Smooth muscle cell of trachea (primary cell): Measurements from ENCODE around the gene RGL2. TPM values are rescaled to one million over a fixed set of nuclear protein-coding genes. Genes with fewer than 3 reads are reported as not detected.

Experiments
- total RNA-seq: library from RNA; depleted of rRNA; stranded (reverse); fragments of >200 nt; gene quantifications from 2 replicates; pipeline ENCODE4 v1.2.1, GENCODE V29; 2014

Gene RGL2, protein sequence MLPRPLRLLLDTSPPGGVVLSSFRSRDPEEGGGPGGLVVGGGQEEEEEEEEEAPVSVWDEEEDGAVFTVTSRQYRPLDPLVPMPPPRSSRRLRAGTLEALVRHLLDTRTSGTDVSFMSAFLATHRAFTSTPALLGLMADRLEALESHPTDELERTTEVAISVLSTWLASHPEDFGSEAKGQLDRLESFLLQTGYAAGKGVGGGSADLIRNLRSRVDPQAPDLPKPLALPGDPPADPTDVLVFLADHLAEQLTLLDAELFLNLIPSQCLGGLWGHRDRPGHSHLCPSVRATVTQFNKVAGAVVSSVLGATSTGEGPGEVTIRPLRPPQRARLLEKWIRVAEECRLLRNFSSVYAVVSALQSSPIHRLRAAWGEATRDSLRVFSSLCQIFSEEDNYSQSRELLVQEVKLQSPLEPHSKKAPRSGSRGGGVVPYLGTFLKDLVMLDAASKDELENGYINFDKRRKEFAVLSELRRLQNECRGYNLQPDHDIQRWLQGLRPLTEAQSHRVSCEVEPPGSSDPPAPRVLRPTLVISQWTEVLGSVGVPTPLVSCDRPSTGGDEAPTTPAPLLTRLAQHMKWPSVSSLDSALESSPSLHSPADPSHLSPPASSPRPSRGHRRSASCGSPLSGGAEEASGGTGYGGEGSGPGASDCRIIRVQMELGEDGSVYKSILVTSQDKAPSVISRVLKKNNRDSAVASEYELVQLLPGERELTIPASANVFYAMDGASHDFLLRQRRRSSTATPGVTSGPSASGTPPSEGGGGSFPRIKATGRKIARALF
- total RNA-seq, result 29.2 and 41.7 TPM in 2 replicates

DNA sequence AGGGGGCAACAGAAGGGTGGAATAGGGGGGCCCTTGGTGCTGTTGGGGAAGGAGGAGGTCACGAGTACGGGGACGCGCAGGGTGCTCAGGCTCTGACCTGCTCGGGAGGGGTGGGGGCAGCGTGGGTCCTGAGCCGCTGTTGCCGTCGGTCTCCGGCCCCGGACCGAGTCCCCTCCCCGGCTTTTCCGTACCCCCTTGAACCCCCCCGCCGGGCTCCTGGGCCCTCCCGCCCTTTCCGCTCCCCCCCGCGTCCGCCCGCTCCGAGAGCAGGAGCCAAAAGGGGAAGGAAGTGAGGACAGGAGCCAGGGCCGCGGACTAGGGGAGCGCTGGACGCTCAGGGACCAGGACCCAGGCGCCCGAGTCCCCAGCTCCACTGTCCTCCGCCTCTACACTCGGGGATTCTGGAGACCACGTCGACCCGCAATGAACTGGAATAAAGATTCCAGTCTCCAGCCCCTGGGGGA, at the start of gene RGL2:
Gene RGL2 (minus strand): TSS at position 170 of the 464 bp plus-strand sequence. CDS start 332 bp downstream, outside the sequence.

DNA sequence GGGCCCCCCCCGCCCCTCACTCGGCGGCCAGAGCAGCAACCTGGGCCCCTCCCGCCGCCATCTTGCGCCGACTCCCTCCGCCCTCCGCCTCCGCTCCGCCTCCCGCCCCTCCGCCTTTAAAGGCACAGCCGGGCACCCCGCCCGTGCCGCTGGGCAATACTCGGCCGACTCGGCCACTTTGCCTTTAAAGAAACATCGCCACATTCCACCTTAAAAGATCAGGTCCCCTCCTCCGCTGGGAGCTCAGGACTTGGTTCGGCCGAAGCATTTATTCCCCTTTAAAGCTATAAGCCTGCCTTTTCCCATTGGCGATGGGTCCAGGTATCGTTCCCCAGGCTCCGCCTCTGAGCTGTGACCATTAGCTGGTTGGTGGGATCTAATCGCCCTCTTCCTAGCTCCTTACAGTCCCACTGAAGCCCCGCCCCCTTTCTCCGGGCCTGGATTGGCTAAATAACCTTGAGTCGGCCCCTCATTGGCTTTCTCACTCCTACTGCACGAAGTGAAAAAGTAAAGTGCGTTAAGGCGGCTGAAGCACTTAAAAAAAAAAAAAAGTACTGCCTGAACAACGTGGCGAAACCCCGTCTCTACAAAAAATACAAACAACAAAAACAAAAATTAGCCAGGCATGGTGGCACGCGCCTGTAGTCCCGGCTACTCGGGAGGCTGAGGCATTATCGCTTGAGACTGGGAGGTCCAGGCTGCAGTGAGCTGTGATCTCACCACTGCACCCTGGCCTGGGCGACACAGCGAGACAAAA, 19.1 kb upstream of the RGL2 start, which contains the start of gene ZBTB22:
Gene ZBTB22 (minus strand): TSS at position 76 of the 757 bp plus-strand sequence. CDS start 828 bp downstream, outside the sequence.

DNA sequence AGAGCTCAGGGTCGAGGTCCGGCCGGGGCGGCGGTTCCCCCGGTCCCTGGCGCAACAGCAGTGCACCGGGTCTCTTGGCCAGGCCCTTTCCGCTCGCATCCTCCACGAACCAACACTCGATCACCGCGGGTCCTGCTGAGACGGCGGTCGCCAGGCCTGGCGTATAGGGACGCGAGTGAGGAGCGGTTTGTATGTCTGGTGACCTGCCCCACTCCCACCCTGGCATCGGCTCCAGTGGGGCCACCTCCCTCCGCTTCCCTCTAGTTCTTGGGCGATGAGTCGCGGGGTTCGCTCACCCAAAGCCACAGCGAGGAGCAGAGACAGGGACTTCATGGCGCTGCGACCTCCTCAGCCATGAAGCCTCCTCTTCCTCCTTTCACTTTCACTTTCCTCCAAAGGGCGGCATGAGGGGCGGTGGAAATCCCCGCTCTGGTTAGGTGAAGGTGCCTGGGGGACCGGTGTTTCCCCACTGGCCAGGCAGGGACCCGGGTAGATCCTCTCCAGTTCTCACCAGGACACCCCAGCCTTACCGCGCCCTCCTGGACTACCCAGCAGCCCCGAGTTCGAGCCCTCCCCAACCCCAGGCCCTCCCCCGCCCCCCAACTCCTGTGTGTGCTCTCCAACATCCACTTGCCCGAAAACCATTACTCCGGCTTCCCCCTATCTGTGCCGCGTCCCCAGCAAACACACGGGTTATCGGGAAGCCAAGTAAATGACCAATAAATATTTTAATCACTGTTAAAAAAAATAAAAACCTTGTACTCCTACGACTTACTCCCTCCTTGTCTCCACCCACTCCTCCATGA, 15.2 kb upstream of the RGL2 start, which contains the start of gene TAPBP:
Gene TAPBP (minus strand): TSS at position 370 of the 806 bp plus-strand sequence. CDS start 37 bp downstream, at position 333.

DNA sequence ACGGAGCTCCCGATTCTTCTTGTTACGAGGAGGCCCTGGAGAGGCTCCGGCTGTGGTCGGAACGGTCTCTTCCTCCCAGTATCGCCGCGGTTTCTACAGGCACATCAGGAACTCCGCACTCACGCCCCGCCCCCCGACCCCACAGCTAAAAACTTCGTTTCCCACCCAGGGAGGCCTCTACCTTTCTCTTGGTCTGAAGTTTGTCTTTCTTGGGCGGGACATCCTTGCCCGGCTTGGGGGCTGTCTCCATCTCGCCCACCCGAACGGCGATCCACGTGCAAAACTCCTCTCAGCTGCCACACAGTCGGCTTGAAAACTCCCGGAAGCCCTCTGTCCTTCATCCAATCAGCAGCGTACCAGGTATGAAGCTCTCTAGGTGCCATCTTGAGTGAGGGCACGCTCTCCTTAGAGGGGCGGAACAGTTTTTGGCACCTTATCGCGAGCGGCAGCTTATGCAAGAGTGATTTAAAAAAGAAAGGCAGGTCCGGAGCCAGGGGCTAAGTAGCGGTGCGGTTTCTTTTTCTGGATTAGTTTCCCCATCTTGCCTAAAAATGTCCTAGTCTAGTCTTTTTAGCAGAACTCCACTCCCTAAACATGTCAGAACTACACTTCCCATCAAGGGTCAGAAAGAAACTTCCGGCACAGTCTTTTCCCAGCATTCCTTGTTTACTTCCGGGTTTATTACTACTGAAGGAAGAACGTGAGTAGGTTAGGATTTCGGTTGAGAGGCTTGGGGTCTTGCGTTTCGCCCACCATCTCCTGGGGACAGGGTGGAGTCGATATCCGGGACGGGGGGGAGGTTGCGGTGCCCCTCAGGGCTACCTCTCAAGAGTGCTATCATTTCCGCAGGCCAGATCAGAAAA, 9.6 kb downstream of the RGL2 start, which contains the start of the genes PFDN6 and WDR46:
Gene PFDN6 (plus strand): TSS at position 681 of the 863 bp plus-strand sequence. CDS start 256 bp downstream, outside the sequence.
Gene WDR46 (minus strand): TSS at position 319 of the 863 bp plus-strand sequence. CDS start 69 bp downstream, at position 250.

DNA sequence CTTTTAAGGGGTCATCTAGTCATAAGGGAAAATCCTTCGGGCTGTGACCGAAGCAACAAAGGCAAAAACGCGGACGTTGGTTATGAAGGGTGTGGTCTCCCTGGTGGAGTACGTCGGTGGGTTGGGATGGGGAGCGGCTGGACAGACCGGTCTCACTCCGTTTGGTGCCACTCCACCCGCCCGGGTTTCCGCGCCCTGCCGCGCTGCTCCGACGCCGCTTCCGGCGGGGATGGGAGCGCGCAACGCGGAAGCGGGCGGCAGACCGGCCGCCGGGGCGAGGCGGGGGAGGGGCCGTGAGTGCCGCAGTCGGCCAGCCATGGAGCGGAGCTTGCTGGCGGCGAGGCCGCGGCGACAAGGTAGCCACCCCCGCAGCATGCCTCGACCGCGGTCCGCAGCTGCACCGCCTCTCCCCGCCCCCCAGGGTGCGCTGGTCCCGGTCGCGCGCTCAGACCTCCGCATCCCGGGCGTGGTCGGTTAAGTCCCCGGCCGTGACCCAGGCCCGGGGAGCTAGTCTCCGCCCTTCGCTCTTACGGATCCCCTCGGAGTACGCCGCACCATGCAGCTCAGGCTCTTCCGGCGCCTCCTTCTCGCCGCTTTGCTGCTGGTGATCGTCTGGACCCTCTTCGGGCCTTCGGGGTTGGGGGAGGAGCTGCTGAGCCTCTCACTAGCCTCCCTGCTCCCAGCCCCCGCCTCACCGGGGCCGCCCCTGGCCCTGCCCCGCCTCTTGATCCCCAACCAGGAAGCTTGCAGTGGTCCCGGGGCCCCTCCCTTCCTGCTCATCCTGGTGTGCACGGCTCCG, 21.7 kb downstream of the RGL2 start, which contains the start of gene B3GALT4:
Gene B3GALT4 (plus strand): TSS at position 260 of the 799 bp plus-strand sequence. CDS start 297 bp downstream, at position 557.

DNA sequence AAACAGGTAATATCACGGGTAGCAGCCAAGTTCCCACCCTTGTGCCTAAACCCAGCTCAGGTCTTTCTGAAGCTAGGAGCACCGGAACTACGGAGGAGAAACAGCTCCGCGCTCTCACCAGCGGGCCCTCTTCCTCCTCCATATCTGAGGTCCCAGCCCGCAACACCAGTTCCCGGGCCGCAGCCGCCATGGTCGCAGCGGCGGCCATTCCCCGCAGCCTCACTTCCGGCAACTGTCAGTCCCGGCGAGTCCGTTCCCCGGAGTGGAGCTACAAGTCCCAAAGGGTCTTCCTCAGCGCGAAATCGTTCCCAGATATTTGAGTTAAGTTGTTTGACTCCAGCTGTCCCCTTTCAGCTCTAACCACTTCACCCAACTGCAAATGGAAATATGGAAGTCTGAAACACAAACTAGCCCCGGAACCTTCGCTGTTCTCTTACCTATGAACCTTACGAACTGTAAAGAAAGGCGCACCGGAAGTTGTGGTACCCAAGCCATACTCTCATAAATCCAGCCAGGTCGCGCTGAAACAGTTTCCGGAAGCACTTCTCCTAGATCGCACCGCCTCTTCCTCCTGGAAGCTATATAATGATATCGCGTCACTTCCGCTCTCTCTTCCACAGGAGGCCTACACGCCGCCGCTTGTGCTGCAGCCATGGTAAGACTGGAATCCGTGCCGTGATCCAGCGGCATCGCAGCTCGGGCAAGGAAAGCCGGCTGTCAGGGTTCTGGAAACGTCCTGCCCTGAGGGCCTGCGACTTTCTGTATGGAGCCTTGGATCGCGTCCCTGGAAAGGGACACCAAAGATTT, 27.1 kb downstream of the RGL2 start, which contains the start of the genes RPS18 and VPS52:
Gene RPS18 (plus strand): TSS at position 608 of the 807 bp plus-strand sequence. CDS start 45 bp downstream, at position 653.
Gene VPS52 (minus strand): TSS at position 409 of the 807 bp plus-strand sequence. CDS start 201 bp downstream, at position 208.

Other genes with a start within 250 kb of the RGL2 start
- 1.7 and 2.8 TPM in 2 replicates for gene HLA-DPA1, start 225.3 kb downstream of the RGL2 start, total RNA-seq
- 1.8 and 10.0 TPM in 2 replicates for gene HLA-DPB1, start 223.0 kb downstream of the RGL2 start, total RNA-seq
- 0.15 and 1.2 TPM in 2 replicates for gene COL11A2, start 106.5 kb downstream of the RGL2 start, total RNA-seq
- gene RXRB, start 98.3 kb downstream of the RGL2 start, total RNA-seq, result 28.2 and 36.4 TPM in 2 replicates
- 126 and 152 TPM in 2 replicates for gene SLC39A7, start 98.1 kb downstream of the RGL2 start, total RNA-seq
- gene HSD17B8, start 94.3 kb downstream of the RGL2 start, total RNA-seq, result 11.1 and 11.6 TPM in 2 replicates
- gene RING1, start 90.4 kb downstream of the RGL2 start, total RNA-seq, result 31.4 and 52.9 TPM in 2 replicates
- gene VPS52, start 27.1 kb downstream of the RGL2 start, total RNA-seq, result 42.0 and 42.8 TPM in 2 replicates
- gene RPS18, start 26.9 kb downstream of the RGL2 start, total RNA-seq, result 3,088 and 3,156 TPM in 2 replicates
- 12.5 and 18.0 TPM in 2 replicates for gene B3GALT4, start 21.8 kb downstream of the RGL2 start, total RNA-seq
- 69.3 and 86.5 TPM in 2 replicates for gene WDR46, start 9.7 kb downstream of the RGL2 start, total RNA-seq
- gene PFDN6, start 9.3 kb downstream of the RGL2 start, total RNA-seq, result 26.6 and 51.3 TPM in 2 replicates
- 54.8 and 136 TPM in 2 replicates for gene TAPBP, start 15.1 kb upstream of the RGL2 start, total RNA-seq
- gene ZBTB22, start 18.8 kb upstream of the RGL2 start, total RNA-seq, result 18.0 and 25.8 TPM in 2 replicates
- gene DAXX, start 24.0 kb upstream of the RGL2 start, total RNA-seq, result 41.7 and 65.6 TPM in 2 replicates
- gene KIFC1, start 92.9 kb upstream of the RGL2 start, total RNA-seq, result 1.8 and 36.2 TPM in 2 replicates
- 23.9 and 27.0 TPM in 2 replicates for gene PHF1, start 112.1 kb upstream of the RGL2 start, total RNA-seq
- 125 and 147 TPM in 2 replicates for gene CUTA, start 119.2 kb upstream of the RGL2 start, total RNA-seq
- 8.0 and 10.8 TPM in 2 replicates for gene SYNGAP1, start 121.1 kb upstream of the RGL2 start, total RNA-seq
- gene ZBTB9, start 155.6 kb upstream of the RGL2 start, total RNA-seq, result 5.1 and 5.3 TPM in 2 replicates